ENCODE results near the gene DYNLL1. TPM values are rescaled to one million over a fixed set of nuclear protein-coding genes. Genes with fewer than 3 reads are reported as not detected.
"Not testable (repeated sequence)": the region's sequence is repeated elsewhere in the genome, so short reads cannot be mapped to it uniquely, and the experiment has no call there.

Gene DYNLL1
- polyA plus RNA-seq, 4 donors: 460 to 545 (median 496) TPM

DNA sequence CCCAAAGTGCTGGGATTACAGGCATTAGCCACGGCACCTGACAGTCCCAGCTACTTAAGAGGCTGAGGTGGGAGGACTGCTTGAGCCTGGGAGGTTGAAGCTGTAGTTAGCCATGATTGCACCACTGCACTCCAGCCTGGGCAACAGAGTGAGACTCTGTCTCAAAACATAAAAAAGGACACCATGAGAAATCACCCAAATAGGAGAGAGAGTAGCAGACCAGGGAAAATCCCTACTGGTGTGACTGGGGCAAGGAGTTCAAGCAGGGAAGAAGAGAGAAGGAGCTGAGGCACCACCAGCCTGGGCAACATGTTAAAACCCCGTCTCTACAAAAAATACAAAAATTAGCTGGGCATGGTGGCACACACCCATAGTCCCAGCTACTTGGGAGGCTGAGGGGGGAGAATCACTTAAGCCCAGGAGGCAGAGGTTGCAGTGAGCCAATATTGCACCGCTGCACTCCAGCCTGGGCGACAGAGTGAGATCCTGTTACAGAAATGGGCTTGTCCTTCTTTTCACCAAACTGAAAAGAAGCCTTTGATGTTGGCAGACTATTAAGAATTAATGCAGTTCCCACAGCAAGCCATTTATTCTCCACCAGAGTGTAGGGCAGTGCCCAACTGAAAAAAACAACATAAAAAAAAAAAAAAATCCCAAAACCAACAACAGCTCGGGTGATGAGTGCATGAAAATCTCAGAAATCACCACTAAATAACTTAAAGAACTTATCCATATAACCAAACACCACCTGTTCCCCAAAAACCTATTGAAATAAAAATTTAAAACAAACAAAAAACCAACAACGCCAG lies 21.9 kb upstream of the DYNLL1 start:
- DNase-seq (ENCODE audit: low read depth in 4 of 4, low spot score in 2 of 4): no peak

DNA sequence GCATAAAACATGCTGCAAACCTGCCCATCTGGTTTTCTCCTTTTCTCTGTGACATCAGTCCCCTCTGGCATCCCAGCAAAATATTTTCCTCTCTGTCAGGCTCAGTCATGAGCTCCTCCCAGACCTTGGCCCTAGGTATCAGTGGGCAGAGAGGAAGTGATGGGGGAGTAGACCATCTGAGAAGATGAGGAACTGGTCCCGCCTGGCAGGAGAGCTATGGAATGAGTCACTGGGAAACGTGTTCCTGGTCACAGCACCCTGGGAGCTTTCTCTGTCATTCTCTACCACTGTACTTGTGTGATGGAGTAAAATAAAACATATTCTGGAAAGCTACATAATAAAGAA lies 21.3 kb upstream of the DYNLL1 start:
- DNase-seq (ENCODE audit: low read depth in 4 of 4, low spot score in 2 of 4): no peak

- no peak for DNase-seq (ENCODE audit: low read depth in 4 of 4, low spot score in 2 of 4)
These were observed 20.3 kb upstream of the DYNLL1 start for GRCh38 chr12:120475643-120476042.

- DNase-seq (ENCODE audit: low read depth in 4 of 4, low spot score in 2 of 4): no peak
These were observed 16.5 kb upstream of the DYNLL1 start for GRCh38 chr12:120479458-120479857.

DNA sequence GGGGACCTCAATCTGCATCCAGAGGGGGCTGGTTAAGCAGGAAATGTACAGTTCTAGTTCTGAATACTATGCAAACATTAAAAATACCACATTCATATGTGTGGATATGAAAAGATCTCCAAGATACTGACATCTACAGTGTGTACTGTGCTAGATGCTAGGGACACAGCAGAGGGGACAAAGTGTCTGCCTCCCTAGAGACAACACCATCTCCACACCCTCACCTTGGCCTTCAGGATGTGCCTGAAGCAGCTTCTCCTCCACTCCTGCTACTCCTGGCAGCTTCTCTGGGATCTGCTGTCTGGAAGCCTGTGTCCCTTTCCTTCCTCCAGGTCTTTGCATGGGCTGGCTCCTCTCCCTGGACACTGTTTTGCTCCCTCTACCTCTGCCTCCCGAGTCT lies 15.7 kb upstream of the DYNLL1 start:
- no peak for DNase-seq (ENCODE audit: low read depth in 4 of 4, low spot score in 2 of 4)

- DNase-seq (ENCODE audit: low read depth in 4 of 4, low spot score in 2 of 4): no peak
These were observed 14.7 kb upstream of the DYNLL1 start for GRCh38 chr12:120481022-120481767.

DNA sequence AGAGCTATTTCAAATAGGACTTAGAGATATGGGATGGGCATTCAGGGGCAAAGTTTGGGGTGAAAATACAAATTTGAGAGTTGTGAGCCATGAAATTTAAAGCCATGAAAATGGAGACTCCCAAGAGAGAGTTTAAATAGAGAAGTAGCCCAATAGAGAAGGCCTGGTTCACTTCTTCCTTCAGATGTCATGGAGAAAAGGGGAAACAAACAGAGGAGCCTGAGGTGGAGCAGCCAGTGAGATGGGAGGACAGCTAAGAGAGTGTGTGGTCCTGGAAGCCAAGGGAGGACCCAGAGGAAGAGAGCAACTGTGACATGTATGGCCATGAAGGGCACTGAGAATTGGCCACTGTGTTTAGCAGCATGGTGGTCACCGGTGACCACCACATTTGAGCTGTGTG lies 12.3 kb upstream of the DYNLL1 start:
- DNase-seq (ENCODE audit: low read depth in 4 of 4, low spot score in 2 of 4): no peak

DNA sequence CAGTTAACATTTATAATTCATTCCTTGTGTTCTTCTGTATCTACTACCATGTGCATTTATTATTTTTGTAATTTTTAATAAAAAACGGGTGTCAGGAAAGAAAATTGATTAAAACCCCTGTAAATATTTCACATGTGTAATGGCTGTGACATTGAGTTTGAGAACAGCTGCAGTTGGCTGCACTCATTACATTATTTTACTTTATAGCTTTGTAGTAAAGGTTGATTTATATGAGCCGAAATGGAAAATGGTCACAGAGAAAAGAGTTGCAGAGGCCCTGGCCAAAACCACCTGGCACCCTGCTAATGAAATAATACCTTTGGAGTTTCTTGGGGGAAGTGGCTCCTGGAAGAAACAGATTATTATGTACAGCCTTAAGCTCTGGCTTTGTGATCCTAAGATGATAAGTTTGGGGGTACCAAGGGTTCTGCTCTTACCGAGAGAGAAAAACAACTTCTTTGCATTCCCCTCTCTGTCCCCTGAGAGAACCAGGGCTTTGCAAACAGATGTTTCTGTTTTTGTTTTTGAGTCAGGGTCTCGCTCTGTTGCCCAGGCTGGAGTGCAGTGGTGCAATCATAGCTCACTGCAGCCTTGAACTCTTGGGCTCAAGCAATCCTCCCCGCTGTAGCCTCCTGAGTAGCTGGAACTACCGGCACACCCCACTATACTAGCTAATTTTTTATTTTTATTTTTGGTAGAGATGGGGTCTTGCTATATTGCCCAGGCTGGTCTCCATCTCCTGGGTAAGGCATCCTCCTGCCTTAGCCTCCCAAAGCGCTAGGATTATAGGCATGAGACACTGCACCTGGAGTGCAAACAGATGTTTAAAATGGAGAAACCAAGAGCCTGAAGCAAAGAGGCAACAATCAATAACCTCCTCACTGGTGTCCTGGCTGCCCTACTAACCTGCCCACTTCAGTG lies 9.7 kb upstream of the DYNLL1 start:
- DNase-seq (ENCODE audit: low read depth in 4 of 4, low spot score in 2 of 4): no peak

DNA sequence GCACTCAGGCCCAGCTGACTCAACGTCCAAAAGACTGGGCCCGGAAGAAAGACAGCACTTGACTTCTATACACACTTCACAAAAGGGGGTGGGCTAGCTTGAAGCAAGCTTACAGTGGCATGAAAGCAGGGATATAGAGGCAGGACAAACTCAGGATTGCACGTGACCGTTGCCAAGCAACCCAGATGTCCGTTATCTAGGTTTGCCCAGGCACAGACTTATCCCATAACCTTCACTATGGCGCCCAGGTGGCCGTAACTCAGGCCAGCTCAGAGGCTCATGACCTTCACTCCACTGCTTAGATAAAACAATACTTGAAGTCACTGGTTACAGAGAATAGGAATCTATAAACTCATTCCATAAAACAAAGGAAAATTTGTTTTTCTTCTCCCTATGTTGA lies 8.4 kb upstream of the DYNLL1 start:
- DNase-seq (ENCODE audit: low read depth in 4 of 4, low spot score in 2 of 4): not testable (repeated sequence)

DNA sequence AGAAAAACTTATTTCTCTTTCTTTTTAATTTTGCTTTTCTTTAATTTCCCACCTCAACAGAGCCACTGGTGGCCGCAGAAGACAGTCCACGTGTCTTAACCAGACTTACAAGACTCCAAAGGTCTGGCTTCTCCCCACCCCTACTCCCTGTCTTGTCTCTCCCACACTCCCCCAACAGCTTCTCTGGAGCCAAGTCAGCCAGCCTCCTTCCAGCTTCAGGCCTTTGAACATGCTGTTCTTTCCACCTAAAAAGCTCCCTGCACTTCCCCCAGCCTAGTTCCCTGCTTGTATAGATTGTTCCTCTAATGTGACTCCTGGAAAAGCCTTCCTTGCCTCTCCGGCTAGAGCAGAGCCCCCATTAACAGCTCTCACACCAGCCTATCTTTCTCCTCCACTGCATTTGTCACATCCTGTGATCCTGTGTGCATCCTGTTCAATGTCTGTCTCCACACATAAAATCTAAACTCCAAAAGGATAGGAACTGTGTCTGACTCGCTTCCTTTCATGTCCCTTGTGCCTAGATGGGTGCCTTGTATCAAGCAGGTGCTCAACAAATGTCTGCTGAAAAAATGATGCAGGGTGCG lies 7.8 kb upstream of the DYNLL1 start:
- no peak for DNase-seq (ENCODE audit: low read depth in 4 of 4, low spot score in 2 of 4)

GRCh38 chr12:120489018-120489417 lies 6.9 kb upstream of the DYNLL1 start:
- DNase-seq (ENCODE audit: low read depth in 4 of 4, low spot score in 2 of 4): no peak

- no peak for DNase-seq (ENCODE audit: low read depth in 4 of 4, low spot score in 2 of 4)
These were observed 5.6 kb upstream of the DYNLL1 start for GRCh38 chr12:120490325-120490724.

GRCh38 chr12:120490833-120491512 lies 4.9 kb upstream of the DYNLL1 start:
- no peak for DNase-seq (ENCODE audit: low read depth in 4 of 4, low spot score in 2 of 4)

- no peak for DNase-seq (ENCODE audit: low read depth in 4 of 4, low spot score in 2 of 4)
These were observed 655 bp upstream of the DYNLL1 start for GRCh38 chr12:120495186-120495730.

DNA sequence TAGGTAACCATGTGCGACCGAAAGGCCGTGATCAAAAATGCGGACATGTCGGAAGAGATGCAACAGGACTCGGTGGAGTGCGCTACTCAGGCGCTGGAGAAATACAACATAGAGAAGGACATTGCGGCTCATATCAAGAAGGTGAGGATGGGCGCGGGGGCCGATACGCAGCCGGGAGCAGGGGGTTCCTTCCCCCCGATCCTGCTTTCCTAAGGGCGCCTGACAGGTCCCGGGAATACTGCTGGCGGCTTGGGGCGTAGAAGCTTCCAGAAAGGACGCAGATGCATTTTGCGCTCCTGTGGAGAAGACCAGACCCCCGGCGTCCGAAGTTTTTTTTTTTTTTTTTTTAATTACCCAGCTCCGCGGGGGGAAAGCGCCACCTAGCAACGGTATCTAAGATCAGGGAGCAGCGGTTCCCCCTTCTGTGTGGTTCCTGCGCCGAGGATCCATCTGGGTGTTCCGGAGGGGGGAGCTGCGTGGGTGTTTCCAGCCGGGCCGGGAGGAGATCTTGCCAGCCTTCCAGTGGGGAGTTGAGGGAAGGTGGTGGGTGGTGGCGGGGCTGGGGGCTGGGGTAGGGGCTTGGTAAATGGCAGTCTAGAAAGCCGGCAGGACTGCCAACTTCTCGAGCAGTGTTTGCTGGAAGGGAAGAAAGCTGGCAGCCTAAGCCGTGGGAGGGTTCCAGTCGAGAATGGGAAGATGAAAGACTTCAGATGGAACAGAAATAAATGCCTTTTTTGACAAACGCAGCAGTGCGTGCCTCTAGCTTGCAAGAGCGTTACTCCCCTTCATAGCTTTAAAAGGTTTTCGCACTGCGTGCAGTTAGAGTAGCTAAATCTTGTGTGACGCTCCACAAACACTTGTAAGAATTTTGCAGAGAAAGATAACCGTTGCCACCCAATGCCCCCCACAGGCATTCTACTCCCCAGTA lies 764 bp downstream of the DYNLL1 start:
- no peak for DNase-seq (ENCODE audit: low read depth in 4 of 4, low spot score in 2 of 4)

DNA sequence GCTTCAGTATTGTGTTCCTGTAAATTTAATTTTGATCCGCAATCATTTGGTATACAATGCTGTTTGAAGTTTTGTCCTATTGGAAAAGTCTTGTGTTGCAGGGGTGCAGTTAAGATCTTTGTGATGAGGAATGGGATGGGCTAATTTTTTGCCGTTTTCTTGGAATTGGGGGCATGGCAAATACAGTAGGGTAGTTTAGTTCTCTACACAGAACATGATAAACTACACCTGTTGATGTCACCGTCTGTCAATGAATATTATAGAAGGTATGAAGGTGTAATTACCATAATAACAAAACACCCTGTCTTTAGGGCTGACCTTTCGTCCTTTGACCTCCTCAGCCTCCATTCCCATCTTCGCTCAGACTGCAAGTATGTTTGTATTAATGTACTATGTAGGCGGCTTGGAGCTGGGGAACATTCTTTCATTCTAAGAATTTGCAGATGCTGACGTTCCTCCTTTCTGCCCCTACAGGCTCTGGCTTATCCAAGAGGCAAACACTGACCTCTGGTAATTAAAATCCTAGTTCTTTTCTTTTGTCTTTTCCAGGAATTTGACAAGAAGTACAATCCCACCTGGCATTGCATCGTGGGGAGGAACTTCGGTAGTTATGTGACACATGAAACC lies 1.7 kb downstream of the DYNLL1 start:
- DNase-seq (ENCODE audit: low read depth in 4 of 4, low spot score in 2 of 4): no peak

DNA sequence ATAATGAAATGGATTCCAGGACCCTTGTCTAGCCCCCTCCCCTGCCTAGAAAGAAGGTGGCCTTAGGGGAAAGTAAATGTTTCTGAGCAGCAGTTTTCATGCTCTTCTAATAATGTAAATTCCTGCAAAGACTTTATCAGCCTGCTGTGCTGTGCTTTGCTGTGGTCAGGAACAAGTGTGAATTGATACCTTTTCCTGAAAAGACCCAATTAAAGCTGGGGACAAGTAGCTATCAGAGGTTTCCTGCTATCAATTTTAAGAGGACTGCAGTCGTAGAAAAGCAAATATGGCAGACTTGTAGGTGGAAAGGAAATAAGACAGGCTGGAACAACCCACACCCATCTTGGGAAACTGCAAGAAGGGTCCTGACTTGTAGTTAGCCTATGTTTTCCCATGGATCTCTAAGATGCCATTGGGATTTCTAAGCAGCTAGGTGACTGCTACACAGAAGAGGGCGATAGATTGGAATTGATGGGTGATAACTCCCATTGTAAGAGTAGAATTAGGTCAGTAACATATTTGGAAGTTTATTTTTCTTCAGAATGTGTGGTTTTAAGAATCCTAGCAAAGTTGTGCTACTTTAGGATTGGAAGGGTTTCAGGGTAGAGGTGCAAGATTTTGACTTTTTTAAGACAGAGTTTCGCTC lies 3.1 kb downstream of the DYNLL1 start:
- no peak for DNase-seq (ENCODE audit: low read depth in 4 of 4, low spot score in 2 of 4)

DNA sequence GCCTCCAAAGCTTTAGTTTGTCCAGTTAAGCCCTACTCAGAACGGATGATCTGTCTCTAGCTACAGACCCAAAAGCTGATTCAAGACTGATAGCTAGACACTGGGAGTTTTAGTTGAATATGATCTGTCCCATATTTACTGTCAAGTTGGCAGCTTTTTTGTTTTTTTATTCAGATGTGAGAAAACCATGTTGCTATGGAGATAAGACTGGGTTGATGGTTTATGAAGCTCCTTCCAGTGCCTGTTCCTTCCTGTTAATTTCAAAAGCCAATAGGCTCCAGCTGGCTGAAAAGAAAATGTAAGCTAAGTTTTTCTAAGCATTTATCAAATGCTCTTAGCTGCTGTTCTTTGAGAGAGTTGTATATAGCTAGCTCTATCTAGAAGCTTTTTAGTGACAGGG lies 4.7 kb downstream of the DYNLL1 start:
- no peak for DNase-seq (ENCODE audit: low read depth in 4 of 4, low spot score in 2 of 4)

All from left renal cortex interstitium (tissue), 4 donors.